Eye (tissue), 1 donor: ENCODE measurements around the gene ELL.
"Not testable (repeated sequence)": the region's sequence is repeated elsewhere in the genome, so short reads cannot be mapped to it uniquely, and the experiment has no call there.

Experiments used
- DNase-seq: peaks from one replicate; pipeline ENCODE4 v3.0.0-alpha.2; 2015

Gene ELL

GRCh38 chr19:18529782-18530181, 7.9 kb upstream of the ELL start:
- no peak for DNase-seq

GRCh38 chr19:18526316-18526715, 4.4 kb upstream of the ELL start:
- DNase-seq: no peak

- DNase-seq: no peak
Measured at GRCh38 chr19:18523841-18524240, 2.0 kb upstream of the ELL start.

- not testable (repeated sequence) for DNase-seq
Measured at GRCh38 chr19:18522862-18523440, 1.1 kb upstream of the ELL start.

GRCh38 chr19:18522124-18522861, 423 bp upstream of the ELL start:
- peak; percentile 100 for DNase-seq

GRCh38 chr19:18520848-18521691, 800 bp downstream of the ELL start:
- DNase-seq: peak; percentile 51

- DNase-seq: peak; percentile 77
Measured at GRCh38 chr19:18519962-18520847, 1.7 kb downstream of the ELL start.

GRCh38 chr19:18518639-18519038, 3.2 kb downstream of the ELL start:
- DNase-seq: no peak

GRCh38 chr19:18517606-18518005, 4.3 kb downstream of the ELL start:
- DNase-seq: no peak

GRCh38 chr19:18515959-18516358, 5.9 kb downstream of the ELL start:
- DNase-seq: no peak

GRCh38 chr19:18514800-18515682, 6.8 kb downstream of the ELL start:
- no peak for DNase-seq

GRCh38 chr19:18513868-18514267, 8.0 kb downstream of the ELL start:
- DNase-seq: no peak

GRCh38 chr19:18510216-18510615, 11.7 kb downstream of the ELL start:
- DNase-seq: no peak

- no peak for DNase-seq
Measured at GRCh38 chr19:18508585-18508984, 13.3 kb downstream of the ELL start.

GRCh38 chr19:18507727-18508440, 14.0 kb downstream of the ELL start:
- peak; percentile 84 for DNase-seq

- DNase-seq: no peak
Measured at GRCh38 chr19:18507021-18507726, 14.7 kb downstream of the ELL start.

GRCh38 chr19:18506101-18506930, 15.6 kb downstream of the ELL start:
- no peak for DNase-seq

- DNase-seq: no peak
Measured at GRCh38 chr19:18504886-18505610, 16.8 kb downstream of the ELL start.
